Stimulated activated CD8-positive, alpha-beta memory T cell treated with anti-CD3 and anti-CD28 coated beads, Interleukin-15, amount 100 ng/mL, for 4 hours (primary cell): ENCODE data around the gene FRMD4B.

ENCODE experiments used
- DNase-seq, 2 donors: peaks; one replicate each; pipeline ENCODE4 v3.0.0-alpha.2; 2020; ENCODE audit warnings: low read depth in 2 of 2

FRMD4B gene

DNA sequence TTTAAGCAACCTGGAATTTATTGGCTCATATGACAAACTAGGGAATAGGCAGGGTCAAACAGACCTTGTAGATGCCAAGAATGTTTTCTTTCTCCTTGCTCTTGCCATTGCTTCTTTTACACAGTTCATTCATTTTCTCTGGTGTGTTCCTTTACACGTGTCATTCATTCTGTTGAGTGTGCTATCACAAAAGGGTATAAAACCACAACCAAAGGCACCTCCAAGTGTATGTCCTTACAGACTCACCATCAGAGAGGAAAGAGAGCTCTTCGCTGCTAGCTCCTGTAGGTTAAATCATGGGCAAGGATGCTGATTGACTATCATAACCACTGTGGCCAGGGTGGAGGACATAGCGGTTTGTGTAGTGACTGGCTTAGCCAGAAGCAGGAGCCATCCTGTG, 19.2 kb upstream of the FRMD4B start:
- no peak for DNase-seq

DNA sequence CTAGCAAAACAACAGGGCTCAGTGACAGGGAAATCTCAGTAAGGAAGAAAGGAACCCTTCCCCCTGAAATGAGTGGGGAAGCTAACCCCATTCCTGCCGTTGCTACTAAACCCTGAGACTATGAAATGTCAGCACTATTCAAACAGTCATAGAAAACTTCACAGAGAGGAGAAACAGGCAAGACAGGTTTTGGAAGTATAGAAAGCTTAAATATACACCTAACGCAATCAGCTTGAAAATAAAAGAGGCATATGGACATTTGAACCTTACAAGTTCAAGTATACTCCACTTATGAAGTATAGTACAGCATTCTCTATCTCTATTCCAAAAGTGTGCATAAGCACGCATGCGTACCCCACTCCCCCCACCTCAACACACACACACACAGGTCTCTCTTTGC, 17.6 kb upstream of the FRMD4B start:
- no peak for DNase-seq

DNA sequence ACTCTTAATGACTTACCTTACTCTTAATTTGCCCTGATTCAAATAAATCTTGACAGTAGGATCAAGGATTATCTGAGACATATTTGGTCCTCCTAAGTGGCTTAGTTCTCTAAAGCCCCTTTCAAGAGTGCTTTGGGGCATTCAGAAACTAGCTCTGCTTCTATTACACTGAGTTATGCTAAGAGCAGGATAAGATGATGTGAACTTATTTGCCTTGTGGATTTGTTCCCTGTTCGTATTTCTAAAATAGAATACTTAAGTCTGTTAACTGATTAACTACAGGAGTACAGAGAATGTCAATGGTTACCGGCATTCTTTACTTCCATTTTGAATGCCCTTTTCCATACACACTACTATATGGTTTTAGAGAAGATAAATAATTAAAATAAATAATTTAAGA, 14.8 kb upstream of the FRMD4B start:
- no peak for DNase-seq

DNA sequence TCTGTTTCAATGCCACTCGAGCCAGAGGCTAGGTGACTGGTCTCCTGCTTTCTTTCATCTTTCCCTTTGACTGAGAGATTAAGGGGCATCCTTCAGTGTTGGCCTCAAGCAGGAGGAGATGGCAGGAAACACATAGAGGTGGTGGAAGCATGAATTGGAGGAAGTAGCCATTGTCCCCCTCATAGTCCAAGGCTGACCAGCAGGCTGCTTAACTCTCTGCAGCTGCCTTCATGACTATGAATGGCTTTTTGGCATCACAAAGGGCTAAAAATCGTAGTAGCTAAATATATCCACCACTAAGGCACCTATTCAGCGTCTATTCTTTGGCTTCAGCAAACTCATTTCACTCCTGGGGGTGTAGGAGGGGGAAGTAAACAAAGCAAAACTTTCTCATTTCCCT, 7.0 kb upstream of the FRMD4B start:
- no peak for DNase-seq

DNA sequence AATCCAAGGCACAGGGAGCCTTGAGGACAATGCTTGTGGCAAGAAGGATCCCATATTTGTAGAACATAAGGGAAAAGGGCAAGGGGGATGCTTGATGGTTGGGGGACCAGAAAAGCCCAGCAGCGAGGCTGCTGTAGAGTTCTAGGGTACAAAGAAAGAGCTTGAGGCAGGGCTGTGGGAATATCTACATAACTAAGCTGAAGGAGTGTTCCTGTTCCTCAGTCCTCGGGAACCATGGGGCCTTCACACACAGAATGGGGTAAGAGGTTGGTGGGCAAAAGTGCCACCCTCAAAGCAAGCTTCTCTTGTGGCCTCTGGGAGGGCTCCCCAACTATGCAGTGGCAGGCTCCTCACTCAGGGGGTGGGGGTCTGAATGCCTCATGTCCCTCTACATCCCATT, 6.5 kb upstream of the FRMD4B start:
- no peak for DNase-seq

DNA sequence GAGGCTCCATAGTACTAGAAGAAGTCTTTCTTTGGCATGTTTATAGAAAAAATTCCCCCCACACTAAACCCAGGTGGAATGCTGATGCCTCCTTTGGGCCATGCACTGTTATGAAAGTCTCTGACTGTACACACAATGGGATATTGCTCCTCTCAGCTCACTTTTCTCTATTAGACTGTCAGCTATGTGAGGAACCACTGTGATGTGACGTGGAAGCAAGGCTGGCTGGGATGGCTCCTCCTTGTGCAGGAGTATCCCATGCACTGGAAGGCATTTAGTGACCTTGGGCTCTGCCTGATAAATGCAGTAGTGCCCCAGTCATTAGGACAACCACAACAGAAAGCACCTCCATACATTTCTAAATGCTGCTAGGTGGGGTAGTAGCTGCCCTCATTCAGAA, 5.7 kb upstream of the FRMD4B start:
- DNase-seq: no peak

DNA sequence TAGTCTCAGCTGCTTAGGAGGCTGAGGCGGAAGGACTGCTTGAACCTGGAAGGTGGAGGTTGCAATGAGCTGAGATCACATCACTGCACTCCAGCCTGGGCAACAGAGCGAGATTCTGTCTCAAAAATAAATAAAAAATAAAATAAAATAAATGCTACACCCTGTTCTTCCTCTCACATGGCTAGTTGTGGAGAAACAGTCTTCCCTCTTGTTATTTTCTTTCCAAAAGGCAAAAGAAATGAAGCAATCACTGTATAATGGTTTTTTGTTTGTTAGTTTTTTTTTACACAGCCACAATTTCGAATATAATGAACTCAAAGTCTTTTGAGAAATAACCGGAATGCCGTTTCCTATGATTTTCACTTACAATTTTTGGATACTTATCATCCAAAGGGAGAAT, 4.9 kb upstream of the FRMD4B start:
- DNase-seq: no peak

DNA sequence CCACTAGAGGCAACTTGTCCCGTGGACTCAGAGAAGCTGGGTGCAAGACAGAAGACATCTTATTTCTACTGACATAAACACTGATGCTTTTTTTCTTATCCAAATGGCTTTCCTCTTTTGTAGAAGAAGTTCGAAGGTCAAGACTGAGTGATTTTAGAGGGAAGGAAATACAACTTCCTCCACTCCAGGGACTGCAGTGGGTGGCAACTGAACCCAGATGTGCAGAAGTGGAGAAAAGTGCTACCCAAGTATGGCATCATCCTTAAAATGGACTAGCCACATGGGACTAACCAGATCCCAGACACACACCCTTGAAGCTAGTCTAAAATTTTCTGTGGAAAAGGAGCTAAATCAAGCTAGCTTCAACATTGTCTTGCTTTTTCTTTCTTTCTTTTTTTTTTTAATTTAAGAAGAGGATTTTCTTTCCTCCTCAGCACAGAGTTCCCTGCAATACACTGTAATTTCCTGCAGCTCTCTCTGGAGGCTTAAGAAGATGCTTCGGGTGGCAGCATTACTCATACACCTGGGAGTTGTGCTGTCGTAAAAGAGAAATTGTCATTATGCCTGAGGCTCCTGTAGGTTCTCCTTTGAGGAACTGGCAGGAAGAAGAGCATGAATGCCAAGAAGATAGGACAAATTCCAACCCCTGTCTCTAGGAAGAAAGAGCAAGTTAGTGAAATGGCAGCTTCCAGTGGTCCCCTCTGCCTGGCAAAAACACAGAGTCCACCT, 3.8 kb upstream of the FRMD4B start:
- DNase-seq: no peak

DNA sequence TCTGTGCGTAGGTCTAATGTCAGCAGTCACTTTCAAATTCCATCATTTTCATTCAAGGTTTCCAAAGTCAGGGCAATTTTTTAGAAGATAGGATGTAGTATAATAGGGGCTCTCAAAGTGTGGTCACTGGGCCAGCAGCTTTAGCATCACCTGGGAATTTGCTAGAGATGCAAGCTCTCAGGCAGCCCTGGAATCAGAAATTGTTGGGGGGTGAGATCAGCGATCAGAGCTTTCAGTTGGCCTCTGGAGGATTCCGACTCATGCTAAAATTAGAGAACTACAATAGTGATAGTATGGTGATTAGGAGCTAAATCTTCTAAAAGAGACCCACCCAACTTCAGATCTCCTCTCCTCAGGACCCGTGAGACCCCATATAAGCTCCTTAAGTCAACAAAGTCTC, 2.4 kb upstream of the FRMD4B start:
- no peak for DNase-seq

DNA sequence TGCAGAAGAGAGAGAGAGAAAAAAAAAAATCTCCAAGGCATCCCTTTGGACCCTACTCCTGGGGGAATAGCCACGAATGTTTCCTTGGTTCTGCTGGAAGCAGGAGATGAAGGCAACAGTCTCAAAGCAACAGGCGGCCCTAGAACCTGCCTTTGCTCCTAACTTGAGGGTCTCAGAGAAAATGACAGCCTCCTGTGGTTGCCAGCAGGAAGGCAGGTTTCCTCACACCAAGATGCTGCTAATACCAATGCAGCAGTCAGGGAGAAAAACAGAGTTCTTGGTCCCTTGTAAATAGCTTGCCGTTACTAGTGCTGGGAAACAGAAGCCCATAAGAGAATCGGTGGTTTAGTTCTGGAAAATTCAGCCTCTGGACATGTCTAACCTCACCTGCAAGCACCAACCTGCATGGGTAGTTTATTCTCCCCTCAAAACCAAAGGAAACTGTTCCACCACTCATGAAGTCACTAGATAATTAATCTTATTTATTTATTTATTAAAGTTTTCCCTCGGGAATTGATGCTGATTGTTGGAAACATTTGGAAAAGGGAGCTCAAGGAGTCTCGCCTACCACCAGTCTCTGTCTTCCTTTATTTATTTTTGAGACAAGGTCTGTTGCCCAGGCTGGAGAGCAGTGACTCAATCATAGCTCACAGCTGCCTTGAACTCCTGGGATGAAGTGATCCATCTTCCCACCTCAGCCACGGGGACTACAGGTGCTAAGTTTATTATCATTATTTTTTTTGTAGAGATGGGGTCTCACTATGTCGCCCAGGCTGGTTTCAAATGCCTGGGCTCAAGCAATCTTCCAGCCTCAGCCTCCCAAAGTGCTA, 883 bp upstream of the FRMD4B start:
- no peak for DNase-seq

DNA sequence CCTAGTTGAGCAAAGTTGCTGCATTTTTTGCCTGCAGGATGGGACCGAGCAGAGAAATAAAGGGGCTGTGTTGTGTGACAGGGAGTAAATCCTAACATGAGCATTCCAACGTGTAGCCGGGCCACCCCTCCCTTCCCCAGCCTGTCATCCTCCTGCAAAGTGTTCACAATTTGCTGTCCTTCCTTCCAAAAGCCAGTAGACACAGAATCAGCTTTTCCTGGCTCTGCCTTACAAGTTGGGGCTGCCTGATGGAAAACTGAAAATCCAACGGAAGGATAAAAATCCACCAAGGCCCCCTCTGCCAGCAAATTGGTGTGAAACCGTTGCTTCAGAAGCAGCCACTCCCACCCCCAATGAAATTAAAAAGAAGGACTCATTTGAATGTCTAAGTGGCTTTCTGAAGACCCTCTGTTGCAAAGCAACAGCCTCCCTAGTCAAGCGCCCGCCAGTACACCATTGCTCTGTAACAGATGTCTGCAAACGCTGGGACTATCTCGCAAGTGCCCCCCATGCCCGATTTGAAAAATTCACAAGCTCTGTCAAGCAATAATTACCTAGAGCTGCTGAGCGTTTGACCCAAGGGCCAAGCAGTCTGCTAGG, 665 bp downstream of the FRMD4B start:
- DNase-seq: no peak

DNA sequence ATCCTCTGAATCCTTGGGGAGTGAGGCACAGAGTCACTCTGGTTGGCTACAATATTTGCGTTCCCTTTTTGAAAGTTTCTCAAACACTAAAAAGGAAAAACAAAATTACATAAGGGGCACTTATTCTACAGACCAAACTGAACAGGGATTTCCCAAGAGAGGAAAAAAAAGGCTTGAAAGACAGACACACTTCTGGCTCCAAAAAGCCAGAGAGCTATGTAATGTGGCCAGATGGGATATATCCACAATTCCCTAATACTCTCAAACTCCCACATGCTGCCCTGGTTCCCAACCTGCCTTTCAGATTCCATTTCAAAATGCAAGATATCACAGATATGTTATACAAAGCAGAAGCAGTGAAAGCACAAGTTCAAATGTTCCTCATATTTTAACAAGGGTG, 1.6 kb downstream of the FRMD4B start:
- DNase-seq: no peak

DNA sequence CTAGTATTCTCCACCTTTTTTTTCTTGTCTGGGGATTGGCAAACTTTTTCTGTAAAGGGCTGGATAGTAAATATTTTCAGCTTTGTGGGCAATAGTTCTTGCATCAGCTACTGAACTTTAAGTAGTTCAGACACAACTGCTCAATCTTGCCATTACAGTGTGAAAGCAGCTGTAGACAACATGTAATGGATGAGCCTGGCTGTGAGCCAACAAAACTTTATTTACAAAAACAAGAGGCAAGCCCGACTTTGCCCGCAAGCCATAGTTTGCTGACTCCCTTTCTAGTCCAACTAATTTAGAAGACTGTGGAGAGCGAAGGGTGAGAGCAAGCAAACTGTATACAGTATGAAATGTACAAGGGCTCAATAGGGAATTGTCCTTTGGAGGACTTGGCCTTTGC, 6.2 kb downstream of the FRMD4B start:
- DNase-seq: no peak

DNA sequence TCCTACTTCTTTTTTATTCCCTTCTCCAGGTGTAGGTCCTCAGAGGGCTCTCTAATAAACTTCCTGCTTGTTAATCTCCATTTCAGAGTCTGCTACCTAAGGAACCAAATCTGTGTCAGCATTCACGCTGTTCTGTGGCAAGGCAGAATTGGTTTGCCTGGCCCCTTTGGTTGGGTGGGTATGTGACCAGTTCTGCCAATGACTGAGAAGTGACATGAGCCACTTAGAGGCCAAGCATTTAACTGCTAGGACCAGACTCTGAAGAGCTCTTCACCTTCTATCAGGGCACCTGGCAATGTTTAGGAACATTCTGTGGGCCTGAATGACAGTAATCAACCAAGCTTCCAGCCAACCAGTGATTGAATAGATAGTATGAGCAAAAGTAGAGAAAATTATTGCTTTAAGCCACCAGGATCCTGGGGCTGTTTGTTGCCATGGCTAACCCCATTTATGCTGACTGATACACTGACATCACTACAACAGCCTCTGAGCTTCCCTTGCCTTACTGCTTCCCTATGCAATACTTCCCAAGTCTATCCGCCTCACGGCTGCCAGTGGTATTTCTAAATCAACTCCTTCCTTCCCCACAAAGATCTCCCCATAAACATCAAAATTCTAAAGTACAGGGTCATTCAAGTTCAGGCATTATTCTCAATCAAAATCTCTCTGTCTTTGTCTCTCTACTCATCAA, 7.6 kb downstream of the FRMD4B start:
- no peak for DNase-seq

DNA sequence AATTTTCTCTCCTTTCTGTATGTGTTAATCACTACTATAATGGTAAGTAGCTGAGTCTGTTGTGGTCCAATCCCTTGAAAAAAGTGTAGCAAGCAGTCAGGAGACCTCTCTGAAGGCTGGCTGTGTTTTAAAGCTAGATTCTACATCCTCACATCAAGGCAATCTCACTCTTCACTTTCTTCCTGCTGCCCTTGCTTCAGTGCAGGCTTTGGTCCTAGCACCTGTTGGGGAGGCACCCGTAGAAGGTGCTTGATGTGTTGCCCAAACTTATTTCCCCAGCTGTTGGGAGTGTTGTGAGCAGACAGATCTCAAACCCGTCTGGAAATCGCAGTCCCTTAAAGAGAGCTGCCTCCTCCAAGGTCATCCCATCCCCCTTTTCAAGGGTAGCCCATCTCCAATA, 8.6 kb downstream of the FRMD4B start:
- no peak for DNase-seq

DNA sequence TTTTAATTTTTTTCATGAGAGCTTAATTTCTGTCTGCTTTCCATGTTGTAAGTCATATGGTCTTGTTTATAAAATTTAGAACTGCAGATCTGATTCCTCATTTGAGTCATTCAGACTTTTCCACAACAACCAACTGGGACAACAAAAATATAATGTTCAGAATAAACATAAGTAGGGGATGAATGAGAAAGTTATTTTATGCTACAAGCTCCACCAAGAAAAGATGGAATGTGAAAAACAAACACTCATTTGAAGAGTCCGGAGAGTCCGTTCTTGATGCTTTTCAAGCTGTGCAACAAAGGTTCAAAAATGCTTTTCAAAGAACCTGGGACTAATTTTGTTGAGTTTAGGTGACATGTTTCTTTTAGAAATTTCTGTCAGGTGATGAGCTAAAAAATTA, 9.2 kb downstream of the FRMD4B start:
- DNase-seq: no peak

DNA sequence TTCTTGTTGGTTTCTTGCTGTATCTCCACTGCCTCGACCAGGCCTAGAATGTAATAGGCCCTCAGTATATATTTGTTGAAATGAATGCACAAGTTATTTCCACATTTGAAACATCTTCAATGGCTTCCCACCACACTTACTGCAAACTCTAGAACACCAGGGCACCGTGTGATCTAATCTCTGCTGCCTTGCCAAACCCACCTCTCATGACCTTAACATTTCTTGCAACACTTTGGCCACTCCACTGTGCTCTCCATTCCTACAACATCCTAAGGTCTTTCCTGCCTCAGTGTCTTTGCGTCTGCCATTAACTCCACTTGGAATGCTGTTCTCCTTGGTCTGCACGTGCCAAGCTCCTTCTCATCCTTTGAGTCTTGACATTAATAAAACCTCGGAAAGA, 14.1 kb downstream of the FRMD4B start:
- DNase-seq: no peak

DNA sequence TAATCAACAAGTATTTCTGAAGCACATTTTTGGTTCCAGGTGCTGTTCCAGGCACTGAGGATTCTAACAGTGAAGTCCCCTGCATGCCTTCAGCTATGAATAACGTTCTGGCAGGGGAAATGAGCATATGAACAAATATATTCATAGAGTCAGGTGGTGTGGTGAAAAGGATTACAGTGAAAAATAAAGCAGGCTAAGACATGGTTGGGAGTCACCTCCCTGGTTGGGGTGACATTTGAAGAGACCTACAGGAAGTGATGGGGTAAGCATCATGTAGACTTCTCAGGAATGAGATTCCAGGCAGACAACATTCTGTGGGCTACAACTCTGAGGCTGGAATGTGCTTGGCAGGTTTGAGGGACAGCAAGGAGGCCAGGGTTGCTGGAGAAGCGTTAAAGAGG, 15.0 kb downstream of the FRMD4B start:
- DNase-seq: no peak

DNA sequence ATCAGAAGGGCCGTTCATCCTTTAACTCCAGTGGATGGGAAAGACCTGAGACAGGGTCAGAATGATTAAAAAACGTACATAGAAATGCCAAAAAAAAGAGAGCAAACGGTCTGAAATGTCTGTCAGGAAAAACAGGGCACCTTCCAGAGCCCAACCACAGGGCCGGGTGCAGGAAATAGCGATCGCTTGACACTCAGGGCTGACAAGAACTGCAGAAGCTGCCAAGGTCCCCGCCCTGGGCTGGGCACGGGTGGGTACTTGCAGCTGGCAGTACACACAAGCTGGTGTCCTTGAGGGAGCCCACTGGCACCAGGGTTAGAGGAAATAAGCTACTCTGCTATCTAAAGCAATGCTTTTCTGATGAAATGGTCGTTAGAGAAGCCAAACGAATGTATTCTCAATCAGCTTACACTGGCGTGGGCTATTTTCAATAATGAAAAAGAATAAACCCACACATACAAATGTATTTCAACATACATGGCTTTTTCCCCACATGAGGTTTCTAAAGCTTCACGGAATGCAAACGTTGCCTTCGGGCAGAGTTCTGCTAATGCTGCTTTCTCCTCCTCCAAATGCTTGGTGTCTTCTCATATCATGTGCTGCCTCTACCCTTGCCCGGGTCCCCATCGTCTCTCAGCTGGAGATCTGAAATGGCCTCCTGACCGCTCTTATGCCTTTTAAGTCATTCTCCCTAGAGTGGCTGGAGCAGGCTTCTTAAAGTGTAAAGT, 15.6 kb downstream of the FRMD4B start:
- DNase-seq: no peak

DNA sequence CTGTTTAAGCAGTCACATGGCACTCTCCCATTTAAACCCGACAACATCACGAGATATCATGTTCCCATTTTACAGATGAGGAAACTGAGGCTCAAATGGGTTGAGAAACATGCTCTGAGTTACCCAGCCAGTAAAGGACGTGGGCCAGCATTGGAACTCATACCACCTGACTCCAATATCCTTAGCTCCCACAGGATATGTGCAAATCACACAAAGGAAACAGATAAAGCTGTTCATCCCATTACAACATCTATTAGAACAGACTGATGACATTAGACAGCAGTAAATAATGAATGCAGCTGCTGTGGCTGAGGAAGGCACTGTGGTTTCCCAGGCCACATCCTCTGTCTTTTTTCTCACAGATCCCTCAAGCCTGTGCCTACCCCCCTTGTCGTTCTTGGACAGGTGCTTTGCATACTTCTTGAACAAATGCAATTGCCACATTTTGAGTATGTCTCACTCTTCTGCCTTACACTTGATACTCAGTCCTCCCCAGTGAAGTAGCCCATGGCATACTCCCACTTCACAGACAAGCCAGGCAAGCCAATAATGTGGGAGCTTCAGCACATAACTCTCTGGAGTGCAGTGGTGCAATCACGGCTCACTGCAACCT, 17.7 kb downstream of the FRMD4B start:
- DNase-seq: no peak

DNA sequence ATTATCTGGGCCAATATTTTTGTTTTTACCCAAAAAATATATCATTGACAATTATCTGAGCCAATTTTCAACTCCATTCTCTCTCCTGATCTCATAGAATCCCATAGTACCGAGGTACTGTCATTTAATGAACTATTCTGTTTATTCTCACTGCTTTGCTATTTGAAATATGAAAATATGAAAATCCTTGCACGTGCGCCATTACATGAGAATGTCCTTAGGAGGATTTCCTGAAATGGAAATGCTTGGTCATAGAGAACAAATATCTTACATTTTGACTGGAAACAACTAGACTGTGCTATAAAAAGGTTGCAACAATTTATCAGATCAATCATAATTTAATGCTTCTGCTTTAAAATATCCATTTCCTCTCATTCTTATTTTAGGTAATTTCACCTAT, 18.3 kb downstream of the FRMD4B start:
- no peak for DNase-seq
